Measurements from ENCODE around the gene RAP1A. TPM values are rescaled to one million over a fixed set of nuclear protein-coding genes. Genes with fewer than 3 reads are reported as not detected.
A peak's percentile ranks its signal among the peaks of the same experiment; 100 is the strongest.
"Not testable (repeated sequence)": the region's sequence is repeated elsewhere in the genome, so short reads cannot be mapped to it uniquely, and the experiment has no call there.

Gene RAP1A
- total and polyA plus RNA-seq, 5 donors from 2014 or later: 72.8 to 143 (median 83.1) TPM

DNA sequence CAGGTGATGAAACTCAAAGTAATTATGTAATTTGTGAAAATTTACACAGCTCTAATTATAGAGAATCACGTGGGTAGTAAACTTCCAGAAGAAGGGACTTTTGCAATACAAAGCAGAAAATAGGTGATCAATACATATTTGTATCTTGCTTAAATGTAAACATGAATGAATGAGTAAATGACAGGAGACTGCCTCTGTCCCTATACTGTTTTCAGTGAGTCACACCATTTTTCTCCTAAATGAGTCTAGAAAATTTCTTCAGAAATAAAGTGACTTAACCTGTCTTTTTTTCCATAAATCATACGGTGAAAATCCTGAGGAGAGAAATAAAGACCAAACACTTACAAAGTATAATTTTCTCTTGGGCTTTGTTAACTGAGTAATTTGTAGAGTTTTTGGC, 11.9 kb downstream of the RAP1A start:
- Mint-ChIP-seq H3K27ac (peak overlapping the region; percentile 39 to 66 (median 66)), H3K4me3 (peak overlapping the region in 3 of 4 donors; percentile 36 to 60 (median 50)), H3K36me3 (peaks cover 15% of the 10 kb centered on the region), H3K4me1 (peaks cover 65 to 87% (median 75%) of the 10 kb centered on the region in 4 donors), H3K27me3 (no peaks in the 10 kb centered on the region), H3K9me3 (no peaks in the 10 kb centered on the region)
- H3K4me1 ChIP-seq (ENCODE audit: control insufficient read depth, insufficient read depth, low read length, poor library complexity, severe bottlenecking): peaks cover 92% of the 10 kb centered on the region
- ATAC-seq (ENCODE audit: low read depth in 2 of 2) (no peak), DNase-seq (no peak)
- H3K27me3 ChIP-seq (ENCODE audit: control insufficient read depth, insufficient read depth, low read length): no peaks in the 10 kb centered on the region
- H3K4me3 ChIP-seq (ENCODE audit: low read depth, low read length): peak overlapping the region; percentile 68
- H3K27ac ChIP-seq (ENCODE audit: insufficient read depth, low read length, poor library complexity, severe bottlenecking): peak overlapping the region; percentile 36
- H3K36me3 ChIP-seq (ENCODE audit: control insufficient read depth, insufficient read depth, low read length): peaks cover 3% of the 10 kb centered on the region
- no peaks in the 10 kb centered on the region for H3K9me3 ChIP-seq (ENCODE audit: control insufficient read depth in 2 of 2, low read length in 2 of 2)

DNA sequence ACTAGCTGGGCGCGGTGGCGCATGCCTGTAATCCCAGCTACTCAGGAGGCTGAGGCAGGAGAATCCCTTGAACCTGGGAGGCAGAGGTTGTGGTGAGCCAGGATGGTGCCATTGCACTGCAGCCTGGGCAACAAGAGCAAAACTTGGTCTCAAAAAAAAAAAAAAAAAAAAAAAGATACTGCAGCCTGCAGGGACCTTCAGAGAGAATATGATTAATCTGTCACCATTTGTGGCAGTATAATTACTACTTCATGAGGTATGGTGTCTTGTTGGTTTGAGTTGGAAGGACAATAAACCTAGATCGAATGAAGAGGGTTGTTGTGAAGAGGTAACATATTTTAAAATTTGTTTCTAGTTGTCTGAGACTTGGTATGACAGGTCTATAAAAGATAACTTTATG, 13.2 kb downstream of the RAP1A start:
- H3K27me3 Mint-ChIP-seq; DNase-seq; H3K9me3 ChIP-seq (ENCODE audit: control insufficient read depth in 2 of 2, low read length in 2 of 2); ATAC-seq (ENCODE audit: low read depth in 2 of 2); H3K27me3 ChIP-seq (ENCODE audit: control insufficient read depth, insufficient read depth, low read length); H3K36me3 ChIP-seq (ENCODE audit: control insufficient read depth, insufficient read depth, low read length); H3K9me3 Mint-ChIP-seq: not testable (repeated sequence)
- peaks cover 15% of the 10 kb centered on the region for H3K36me3 Mint-ChIP-seq
- H3K27ac ChIP-seq (ENCODE audit: insufficient read depth, low read length, poor library complexity, severe bottlenecking): peak overlapping the region; percentile 48
- H3K4me3 Mint-ChIP-seq: peak overlapping the region; percentile 40 to 88 (median 54)
- H3K4me1 ChIP-seq (ENCODE audit: control insufficient read depth, insufficient read depth, low read length, poor library complexity, severe bottlenecking): peaks cover 88% of the 10 kb centered on the region
- peak overlapping the region in 2 of 3 donors; percentile 7 to 63 for H3K27ac Mint-ChIP-seq
- H3K4me1 Mint-ChIP-seq: peaks cover 67 to 88% (median 76%) of the 10 kb centered on the region in 4 donors
- H3K4me3 ChIP-seq (ENCODE audit: low read depth, low read length): peak overlapping the region; percentile 49

DNA sequence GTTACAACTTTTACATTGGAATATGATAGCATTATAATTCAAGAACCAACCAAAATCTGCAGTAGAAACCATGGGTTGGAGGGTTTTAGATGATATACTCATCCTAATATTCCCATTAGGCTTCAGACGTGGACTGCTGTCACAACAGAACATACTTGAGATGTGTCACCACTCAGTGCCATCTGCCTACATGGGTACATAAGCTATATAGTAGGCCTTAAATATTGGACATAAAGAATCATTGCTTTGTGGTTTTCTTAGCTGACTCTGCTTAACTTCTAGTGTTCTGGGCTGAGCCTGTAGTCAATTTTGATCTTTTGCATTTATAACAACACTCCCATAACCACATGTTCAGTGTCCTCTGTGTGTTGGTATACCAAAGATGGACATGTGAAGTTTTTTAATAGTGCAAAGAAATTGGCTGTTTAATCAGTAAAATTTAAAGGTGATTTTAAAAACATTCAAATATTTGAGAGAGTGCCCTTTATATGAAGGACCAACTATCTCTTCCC, 14.2 kb downstream of the RAP1A start:
- Histone ChIP-seq H3K4me1 (ENCODE audit: control insufficient read depth, insufficient read depth, low read length, poor library complexity, severe bottlenecking) (peaks cover 87% of the 10 kb centered on the region), H3K27me3 (ENCODE audit: control insufficient read depth, insufficient read depth, low read length) (no peaks in the 10 kb centered on the region), H3K36me3 (ENCODE audit: control insufficient read depth, insufficient read depth, low read length) (peaks cover 3% of the 10 kb centered on the region), H3K27ac (ENCODE audit: insufficient read depth, low read length, poor library complexity, severe bottlenecking) (peak overlapping the region; percentile 48), H3K9me3 (ENCODE audit: control insufficient read depth in 2 of 2, low read length in 2 of 2) (no peaks in the 10 kb centered on the region), H3K4me3 (ENCODE audit: low read depth, low read length) (peak overlapping the region; percentile 49)
- H3K9me3 Mint-ChIP-seq: no peaks in the 10 kb centered on the region
- no peaks in the 10 kb centered on the region for H3K27me3 Mint-ChIP-seq
- H3K4me1 Mint-ChIP-seq: peaks cover 65 to 87% (median 76%) of the 10 kb centered on the region in 4 donors
- ATAC-seq (ENCODE audit: low read depth in 2 of 2): no peak
- peaks cover 15% of the 10 kb centered on the region for H3K36me3 Mint-ChIP-seq
- peak overlapping the region; percentile 5 to 59 (median 32) for H3K4me3 Mint-ChIP-seq
- H3K27ac Mint-ChIP-seq: peak overlapping the region; percentile 7 to 72 (median 63)
- no peak for DNase-seq

DNA sequence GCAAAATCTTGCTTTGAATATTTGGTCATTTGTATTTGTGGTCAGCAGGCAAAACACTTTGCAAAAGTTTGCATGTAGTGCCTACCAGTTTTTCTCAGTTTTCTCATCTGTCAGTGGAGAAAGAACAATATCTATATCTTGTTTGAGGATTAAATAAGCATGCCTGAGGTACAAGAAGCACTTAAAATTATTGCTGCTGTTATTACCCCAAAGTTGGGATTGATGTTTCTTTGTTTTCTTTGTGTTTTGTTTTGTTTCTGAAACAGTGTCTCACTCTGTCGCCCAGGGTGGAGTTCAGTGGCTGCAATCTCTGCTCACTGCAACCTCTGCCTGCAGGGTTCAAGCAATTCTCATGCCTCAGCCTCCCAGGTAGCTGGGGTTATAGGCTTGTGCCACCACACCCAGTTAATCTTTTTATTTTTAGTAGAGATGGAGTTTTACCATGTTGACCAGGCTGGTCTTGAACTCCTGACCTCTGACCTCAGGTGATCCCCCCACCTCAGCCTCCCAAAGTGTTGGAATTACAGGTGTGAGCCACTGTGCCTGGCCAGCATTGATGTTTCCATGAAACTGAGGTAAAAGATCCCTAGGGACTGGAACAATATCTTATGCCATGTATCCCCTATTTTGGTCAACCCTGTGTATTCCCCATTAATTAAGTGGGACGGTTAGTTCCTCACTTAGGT, 15.9 kb downstream of the RAP1A start:
- peak overlapping the region; percentile 2 to 73 (median 60) for H3K27ac Mint-ChIP-seq
- peak overlapping the region; percentile 25 to 76 (median 60) for H3K4me3 Mint-ChIP-seq

DNA sequence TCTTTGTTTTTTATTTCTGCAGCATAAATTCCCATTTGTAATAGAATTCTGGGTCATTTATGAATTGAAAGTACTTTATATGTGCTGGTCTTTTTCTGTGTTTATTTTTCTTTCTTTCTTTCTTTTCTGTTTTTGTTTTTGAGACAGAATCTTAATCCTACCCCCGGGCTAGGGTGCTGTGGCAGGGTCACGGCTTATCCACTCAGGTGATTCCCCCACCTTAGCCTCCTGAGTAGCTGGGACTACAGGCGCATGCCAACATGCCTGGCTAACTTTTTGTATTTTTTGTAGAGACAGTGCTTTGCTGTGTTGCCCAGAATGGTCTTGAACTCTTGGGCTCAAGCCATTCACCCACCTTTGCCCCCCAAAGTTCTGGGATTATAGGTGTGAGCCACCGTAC, 18.7 kb downstream of the RAP1A start:
- Mint-ChIP-seq H3K27me3 (no peaks in the 10 kb centered on the region), H3K9me3 (peaks cover 0 to 2% (median 0%) of the 10 kb centered on the region in 7 donors), H3K27ac (peak overlapping the region; percentile 59 to 65 (median 60)), H3K4me1 (peaks cover 45 to 79% (median 60%) of the 10 kb centered on the region in 4 donors), H3K36me3 (peaks cover 18% of the 10 kb centered on the region), H3K4me3 (peak overlapping the region; percentile 15 to 86 (median 52))
- peak overlapping the region; percentile 65 for H3K4me3 ChIP-seq (ENCODE audit: low read depth, low read length)
- peaks cover 2% of the 10 kb centered on the region for H3K36me3 ChIP-seq (ENCODE audit: control insufficient read depth, insufficient read depth, low read length)
- H3K9me3 ChIP-seq (ENCODE audit: control insufficient read depth in 2 of 2, low read length in 2 of 2): no peaks in the 10 kb centered on the region
- H3K27ac ChIP-seq (ENCODE audit: insufficient read depth, low read length, poor library complexity, severe bottlenecking): no peak overlapping the region
- DNase-seq (no peak), ATAC-seq (ENCODE audit: low read depth in 2 of 2) (no peak)
- peaks cover 59% of the 10 kb centered on the region for H3K4me1 ChIP-seq (ENCODE audit: control insufficient read depth, insufficient read depth, low read length, poor library complexity, severe bottlenecking)
- H3K27me3 ChIP-seq (ENCODE audit: control insufficient read depth, insufficient read depth, low read length): no peaks in the 10 kb centered on the region

More for the DNA sequence above, 15.9 kb downstream of the RAP1A start:
- peaks cover 63 to 85% (median 71%) of the 10 kb centered on the region in 4 donors for H3K4me1 Mint-ChIP-seq
- Histone ChIP-seq H3K27me3 (ENCODE audit: control insufficient read depth, insufficient read depth, low read length) (no peaks in the 10 kb centered on the region), H3K9me3 (ENCODE audit: control insufficient read depth in 2 of 2, low read length in 2 of 2) (no peaks in the 10 kb centered on the region), H3K36me3 (ENCODE audit: control insufficient read depth, insufficient read depth, low read length) (no peaks in the 10 kb centered on the region), H3K27ac (ENCODE audit: insufficient read depth, low read length, poor library complexity, severe bottlenecking) (peak overlapping the region; percentile 45), H3K4me1 (ENCODE audit: control insufficient read depth, insufficient read depth, low read length, poor library complexity, severe bottlenecking) (peaks cover 79% of the 10 kb centered on the region), H3K4me3 (ENCODE audit: low read depth, low read length) (peak overlapping the region; percentile 52)
- H3K9me3 Mint-ChIP-seq: no peaks in the 10 kb centered on the region
- H3K27me3 Mint-ChIP-seq: no peaks in the 10 kb centered on the region
- no peak for ATAC-seq (ENCODE audit: low read depth in 2 of 2)
- H3K36me3 Mint-ChIP-seq: peaks cover 12% of the 10 kb centered on the region
- no peak for DNase-seq

DNA sequence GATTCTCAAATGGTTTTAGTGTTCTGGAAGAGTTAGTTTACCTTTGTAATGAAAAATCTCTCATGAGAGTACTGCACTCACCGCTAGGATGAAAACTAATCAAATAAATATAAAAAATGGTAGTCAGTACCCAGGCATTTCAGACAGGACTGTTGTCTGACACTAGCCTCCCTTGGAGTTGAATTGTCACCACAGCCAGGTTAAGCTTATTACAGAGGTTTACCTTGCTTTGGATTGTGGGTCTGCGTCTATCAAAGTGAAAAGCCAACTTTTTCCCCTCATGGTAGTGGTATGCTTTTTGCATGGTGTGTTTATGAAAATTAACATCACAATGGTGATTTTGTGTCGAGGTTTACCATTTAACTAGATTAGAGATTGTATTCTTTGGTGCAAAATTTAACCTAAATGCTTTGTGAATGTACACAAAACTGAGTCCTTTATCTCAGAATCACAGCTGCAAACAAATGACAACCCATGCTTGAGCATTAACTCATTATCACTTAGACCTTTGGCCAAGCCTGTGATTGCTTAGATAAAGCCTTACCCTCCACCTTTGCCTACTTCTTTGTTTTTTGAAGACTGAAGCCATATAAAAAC, 20.1 kb downstream of the RAP1A start:
- peaks cover 0 to 5% (median 0%) of the 10 kb centered on the region in 7 donors for H3K9me3 Mint-ChIP-seq
- peaks cover 55% of the 10 kb centered on the region for H3K4me1 ChIP-seq (ENCODE audit: control insufficient read depth, insufficient read depth, low read length, poor library complexity, severe bottlenecking)
- no peaks in the 10 kb centered on the region for H3K9me3 ChIP-seq (ENCODE audit: control insufficient read depth in 2 of 2, low read length in 2 of 2)
- H3K27me3 Mint-ChIP-seq: no peaks in the 10 kb centered on the region
- peak overlapping the region; percentile 19 for H3K27ac ChIP-seq (ENCODE audit: insufficient read depth, low read length, poor library complexity, severe bottlenecking)
- H3K36me3 ChIP-seq (ENCODE audit: control insufficient read depth, insufficient read depth, low read length): peaks cover 2% of the 10 kb centered on the region
- H3K27ac Mint-ChIP-seq: no peak overlapping the region
- ATAC-seq (ENCODE audit: low read depth in 2 of 2) (no peak), DNase-seq (no peak)
- H3K4me3 Mint-ChIP-seq: peak overlapping the region in 3 of 4 donors; percentile 39 to 69 (median 45)
- peak overlapping the region; percentile 24 for H3K4me3 ChIP-seq (ENCODE audit: low read depth, low read length)
- peaks cover 29% of the 10 kb centered on the region for H3K36me3 Mint-ChIP-seq
- H3K4me1 Mint-ChIP-seq: peaks cover 50 to 83% (median 67%) of the 10 kb centered on the region in 4 donors
- no peaks in the 10 kb centered on the region for H3K27me3 ChIP-seq (ENCODE audit: control insufficient read depth, insufficient read depth, low read length)

DNA sequence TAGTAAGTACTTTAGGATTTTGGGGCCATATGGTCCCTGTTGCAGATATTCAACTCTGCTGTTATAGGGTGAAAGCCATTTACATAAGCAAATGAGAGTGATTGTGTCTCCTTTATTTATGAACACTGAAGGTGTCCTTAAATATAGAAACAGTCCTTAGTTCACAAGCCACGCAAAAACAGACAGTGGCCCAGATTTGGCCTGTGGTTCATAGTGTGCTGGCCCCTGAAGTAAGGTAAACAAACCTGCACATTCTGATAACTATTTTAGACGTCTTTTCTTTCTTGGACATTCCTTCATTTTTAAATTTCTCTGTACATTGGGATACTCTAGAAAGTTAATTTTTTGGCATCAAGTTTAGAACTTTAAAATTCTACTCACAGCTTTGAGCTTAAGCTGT, 23.5 kb downstream of the RAP1A start:
- H3K4me1 Mint-ChIP-seq: peaks cover 53 to 87% (median 71%) of the 10 kb centered on the region in 4 donors
- H3K36me3 ChIP-seq (ENCODE audit: control insufficient read depth, insufficient read depth, low read length): peaks cover 2% of the 10 kb centered on the region
- H3K36me3 Mint-ChIP-seq: peaks cover 23% of the 10 kb centered on the region
- peaks cover 61% of the 10 kb centered on the region for H3K4me1 ChIP-seq (ENCODE audit: control insufficient read depth, insufficient read depth, low read length, poor library complexity, severe bottlenecking)
- ATAC-seq (ENCODE audit: low read depth in 2 of 2): no peak
- no peak overlapping the region for H3K4me3 Mint-ChIP-seq
- no peaks in the 10 kb centered on the region for H3K27me3 ChIP-seq (ENCODE audit: control insufficient read depth, insufficient read depth, low read length)
- H3K27ac Mint-ChIP-seq: peak overlapping the region in 1 of 3 donors; percentile 42
- H3K4me3 ChIP-seq (ENCODE audit: low read depth, low read length): no peak overlapping the region
- H3K9me3 Mint-ChIP-seq: peaks cover 0 to 5% (median 0%) of the 10 kb centered on the region in 7 donors
- no peak for DNase-seq
- no peaks in the 10 kb centered on the region for H3K9me3 ChIP-seq (ENCODE audit: control insufficient read depth in 2 of 2, low read length in 2 of 2)
- no peak overlapping the region for H3K27ac ChIP-seq (ENCODE audit: insufficient read depth, low read length, poor library complexity, severe bottlenecking)
- no peaks in the 10 kb centered on the region for H3K27me3 Mint-ChIP-seq

Data from CD4-positive, CD25-positive, alpha-beta regulatory T cell (primary cell).